Measurements from ENCODE around the gene GBA2.

DNA sequence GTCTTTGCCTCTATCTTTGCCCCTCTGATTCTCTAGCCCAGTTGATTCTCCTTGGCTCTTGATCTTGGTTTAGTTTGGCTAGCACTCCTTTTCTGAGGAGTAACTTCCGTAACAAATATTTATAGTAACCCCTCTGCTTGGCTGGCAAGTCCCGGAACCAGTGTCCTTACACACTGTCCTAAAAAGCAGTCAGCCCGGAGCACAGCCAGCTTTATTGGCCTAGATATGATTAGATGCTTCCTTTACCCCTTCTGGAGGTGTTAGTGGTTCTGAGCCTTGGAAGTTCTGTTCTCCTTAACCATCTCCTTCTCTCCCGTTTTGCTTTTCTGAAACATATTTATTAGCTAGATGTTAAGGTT lies 22.0 kb upstream of the GBA2 start:
- TF ChIP-seq EZH2 (IDR thresholded peaks at IDR 0.05) (no peak), POLR2AphosphoS5 (IDR thresholded peaks at IDR 0.05; ENCODE audit: borderline replicate concordance, low read depth, low read length) (no peak), FOXP2 (optimal IDR thresholded peaks at IDR 0.05; ENCODE audit: control extremely low read depth, extremely low read length, insufficient read depth) (no peak)

All from SK-N-MC (cell line).